Thyroid gland (tissue), 4 donors: Measurements from ENCODE around the gene KLK11.

Experiments used
- POLR2A ChIP-seq, 2 donors: fragments of 450-650 bp; IDR thresholded peaks; one replicate each; pipeline ENCODE4 v1.6.1; 2017; ENCODE audit warnings: antibody characterized with exemption in 2 of 2, mild to moderate bottlenecking in 2 of 2, moderate library complexity in 1 of 2
- TF ChIP-seq, protein P1 (sequence below), 6 experiments: fragments of 200-600 bp in 3 of 6; fragments of 450-650 bp in 3 of 6; sonication (generic) in 3 of 6; IDR thresholded peaks; one replicate each; pipeline ENCODE4 v1.5.1; 2016 to 2019; ENCODE audit warnings: antibody characterized with exemption in 6 of 6, mild to moderate bottlenecking in 2 of 6, inconsistent platforms in 1 of 6, moderate library complexity in 1 of 6

DNA sequence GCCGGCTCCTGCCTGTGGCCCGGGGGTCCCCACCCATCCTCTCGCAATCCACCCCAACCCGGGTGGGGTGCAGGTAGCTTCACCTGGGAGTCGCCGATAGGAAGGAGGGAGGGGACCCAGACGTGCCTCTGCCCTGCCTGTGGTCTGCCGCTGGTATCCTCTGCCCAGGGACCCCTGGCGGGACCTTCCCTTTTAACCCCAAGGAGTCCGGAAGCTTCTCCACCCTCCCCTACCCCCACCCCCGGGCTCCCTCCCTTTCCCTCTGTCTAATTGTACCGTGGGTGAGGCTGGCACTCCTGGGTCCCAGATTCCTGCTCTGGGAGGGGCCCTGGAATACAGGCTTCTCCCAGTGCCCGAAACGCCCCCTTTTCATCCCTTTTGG lies 6.9 kb downstream of the KLK11 start, which contains the start of gene KLK10:
- TF ChIP-seq, protein P1, sequence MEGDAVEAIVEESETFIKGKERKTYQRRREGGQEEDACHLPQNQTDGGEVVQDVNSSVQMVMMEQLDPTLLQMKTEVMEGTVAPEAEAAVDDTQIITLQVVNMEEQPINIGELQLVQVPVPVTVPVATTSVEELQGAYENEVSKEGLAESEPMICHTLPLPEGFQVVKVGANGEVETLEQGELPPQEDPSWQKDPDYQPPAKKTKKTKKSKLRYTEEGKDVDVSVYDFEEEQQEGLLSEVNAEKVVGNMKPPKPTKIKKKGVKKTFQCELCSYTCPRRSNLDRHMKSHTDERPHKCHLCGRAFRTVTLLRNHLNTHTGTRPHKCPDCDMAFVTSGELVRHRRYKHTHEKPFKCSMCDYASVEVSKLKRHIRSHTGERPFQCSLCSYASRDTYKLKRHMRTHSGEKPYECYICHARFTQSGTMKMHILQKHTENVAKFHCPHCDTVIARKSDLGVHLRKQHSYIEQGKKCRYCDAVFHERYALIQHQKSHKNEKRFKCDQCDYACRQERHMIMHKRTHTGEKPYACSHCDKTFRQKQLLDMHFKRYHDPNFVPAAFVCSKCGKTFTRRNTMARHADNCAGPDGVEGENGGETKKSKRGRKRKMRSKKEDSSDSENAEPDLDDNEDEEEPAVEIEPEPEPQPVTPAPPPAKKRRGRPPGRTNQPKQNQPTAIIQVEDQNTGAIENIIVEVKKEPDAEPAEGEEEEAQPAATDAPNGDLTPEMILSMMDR (IDR thresholded peaks at IDR 0.05), result no peak
- TF ChIP-seq POLR2A (IDR thresholded peaks at IDR 0.05), result no peak
